Stomach (tissue), 9 donors: ENCODE data around the gene OBSCN. TPM values are rescaled to one million over a fixed set of nuclear protein-coding genes. Genes with fewer than 3 reads are reported as not detected.

Experiments
- DNase-seq, 2 donors: peaks; one replicate each; pipeline versions ENCODE4 v3.0.0 to v3.0.0-alpha.2; 2013 to 2019
- H3K27ac ChIP-seq, 5 donors: fragments of 200-600 bp in 4 of 5; sonication (generic) in 4 of 5; one replicate each; pipeline ENCODE4 v1.5.1; 2013 to 2019; ENCODE audit warnings: mild to moderate bottlenecking in 1 of 5, moderate library complexity in 1 of 5
- H3K27me3 ChIP-seq, 3 donors: fragments of 200-600 bp; sonication (generic); one replicate each; pipeline ENCODE4 v1.5.1; 2017 to 2019; ENCODE audit warnings: mixed run types in 1 of 3
- H3K36me3 ChIP-seq, 4 donors: fragments of 200-600 bp; sonication (generic); 1 replicate in 3 of 4; 2 replicates in 1 of 4; pipeline ENCODE4 v1.5.1; 2016 to 2019
- H3K4me1 ChIP-seq, 4 donors: fragments of 200-600 bp; sonication (generic); one replicate each; pipeline ENCODE4 v1.5.1; 2016 to 2019
- H3K4me3 ChIP-seq, 4 donors: fragments of 200-600 bp; sonication (generic) in 3 of 4; one replicate each; pipeline ENCODE4 v1.5.1; 2016 to 2019; ENCODE audit warnings: mild to moderate bottlenecking in 1 of 4
- H3K9me3 ChIP-seq, 4 donors: fragments of 200-600 bp; sonication (generic); one replicate each; pipeline ENCODE4 v1.5.1; 2016 to 2019
- CTCF ChIP-seq, 7 experiments: fragments of 450-650 bp in 4 of 7; fragments of 200-600 bp in 3 of 7; sonication (generic) in 3 of 7; IDR thresholded peaks; one replicate each; pipeline ENCODE4 v1.5.1; 2016 to 2019; ENCODE audit warnings: antibody characterized with exemption in 7 of 7, control low read depth in 2 of 7, mild to moderate bottlenecking in 1 of 7
- EP300 ChIP-seq: sonication (generic); formaldehyde crosslinking; IDR thresholded peaks from one replicate; pipeline ENCODE4 v1.6.1; 2017; ENCODE audit warnings: antibody characterized with exemption
- POLR2A ChIP-seq, 4 donors: fragments of 450-650 bp; IDR thresholded peaks; one replicate each; pipeline ENCODE4 v1.6.1; 2016; ENCODE audit warnings: antibody characterized with exemption in 4 of 4, control low read depth in 2 of 4, mild to moderate bottlenecking in 1 of 4, moderate library complexity in 1 of 4
- POLR2AphosphoS5 ChIP-seq, 3 donors: sonication (generic); formaldehyde crosslinking; IDR thresholded peaks; one replicate each; pipeline ENCODE4 v1.6.1; 2016; ENCODE audit warnings: antibody characterized with exemption in 3 of 3
- WGBS, 5 donors: extraction: QIAGEN DNeasy Blood & Tissue Kit in 3 of 5; methylation state at CpG; one replicate each; pipeline versions ENCODE4 v1.1.5 to v1.1.7; 2013 to 2018; 5-methylcytosine and 5-hydroxymethylcytosine counted together
- intact Hi-C: fragments of 100-400 bp; cut with DNase I; formaldehyde crosslinking; loops from one replicate; pipeline ENCODE4 v1.15.1; 2023; ENCODE audit warnings: low total_unique reads
- polyA plus RNA-seq, 3 donors: library from polyadenylated mRNA; stranded (reverse); fragments of 200-250 nt; gene quantifications; one replicate each; pipeline ENCODE4 v1.2.3, GENCODE V29; 2013
- total RNA-seq, 5 donors: library from RNA; depleted of rRNA; stranded (reverse); fragments of >200 nt; gene quantifications; one replicate each; pipeline versions ENCODE4 v1.1.0 to v1.2.3, GENCODE V29; 2014 to 2016
- donor health status: healthy with polysubstance abuse.
- donor health status: Bipolar disorder and iron deficiency.
- donor health status: healthy.

OBSCN gene
- total and polyA plus RNA-seq, 8 donors: 7.2 to 111 (median 24.7) TPM

GRCh38 chr1:228283043-228283371 lies 75.2 kb downstream of the OBSCN start:
- Histone ChIP-seq H3K4me3 (no peak overlapping the region), H3K4me1 (no peaks in the 10 kb centered on the region), H3K36me3 (peaks cover 0 to 86% (median 49%) of the 10 kb centered on the region in 4 donors), H3K27me3 (no peaks in the 10 kb centered on the region), H3K9me3 (no peaks in the 10 kb centered on the region), H3K27ac (no peak overlapping the region)
- DNase-seq: no peak
- no peak for TF ChIP-seq EP300
- no peak for TF ChIP-seq POLR2AphosphoS5 (IDR thresholded peaks at IDR 0.05)
- no peak for TF ChIP-seq CTCF (IDR thresholded peaks at IDR 0.05)
- TF ChIP-seq POLR2A (IDR thresholded peaks at IDR 0.05): no peak
- 58 to 95% (median 92%) methylated on average over 2 to 22 of the region's 22 CpGs for WGBS, 5 donors
- intact Hi-C loops: no loop called here

- WGBS, 5 donors: 86 to 95% (median 93%) methylated on average over 12 to 20 of the region's 20 CpGs
- Histone ChIP-seq H3K27ac (no peak overlapping the region), H3K4me1 (no peaks in the 10 kb centered on the region), H3K4me3 (no peak overlapping the region), H3K27me3 (no peaks in the 10 kb centered on the region), H3K36me3 (peaks cover 0 to 88% (median 50%) of the 10 kb centered on the region in 4 donors), H3K9me3 (no peaks in the 10 kb centered on the region)
- intact Hi-C loops: no loop called here
- no peak for DNase-seq
- TF ChIP-seq CTCF (IDR thresholded peaks at IDR 0.05) (no peak), POLR2AphosphoS5 (IDR thresholded peaks at IDR 0.05) (no peak), POLR2A (IDR thresholded peaks at IDR 0.05) (no peak), EP300 (no peak)
These were observed 75.8 kb downstream of the OBSCN start for GRCh38 chr1:228283476-228284147.

GRCh38 chr1:228284148-228284495 lies 76.3 kb downstream of the OBSCN start:
- Histone ChIP-seq H3K27ac (no peak overlapping the region), H3K27me3 (no peaks in the 10 kb centered on the region), H3K9me3 (no peaks in the 10 kb centered on the region), H3K36me3 (peaks cover 0 to 87% (median 49%) of the 10 kb centered on the region in 4 donors), H3K4me1 (no peaks in the 10 kb centered on the region), H3K4me3 (no peak overlapping the region)
- intact Hi-C loops: no loop called here
- no peak for DNase-seq
- WGBS, 5 donors: 71 to 85% (median 81%) methylated on average over 3 of the region's 3 CpGs
- TF ChIP-seq POLR2AphosphoS5 (IDR thresholded peaks at IDR 0.05) (no peak), CTCF (IDR thresholded peaks at IDR 0.05) (no peak), EP300 (no peak), POLR2A (IDR thresholded peaks at IDR 0.05) (no peak)

GRCh38 chr1:228284521-228284920 lies 76.7 kb downstream of the OBSCN start:
- no peak for DNase-seq
- intact Hi-C loops: no loop called here
- H3K4me1 ChIP-seq: no peaks in the 10 kb centered on the region

More at GRCh38 chr1:228284521-228284920, 76.7 kb downstream of the OBSCN start:
- Histone ChIP-seq H3K4me3 (no peak overlapping the region), H3K27me3 (no peaks in the 10 kb centered on the region), H3K36me3 (peaks cover 0 to 83% (median 48%) of the 10 kb centered on the region in 4 donors), H3K27ac (no peak overlapping the region), H3K9me3 (no peaks in the 10 kb centered on the region)
- 81 to 87% (median 84%) methylated on average over 5 to 6 of the region's 6 CpGs for WGBS, 5 donors
- TF ChIP-seq POLR2A (IDR thresholded peaks at IDR 0.05) (no peak), CTCF (IDR thresholded peaks at IDR 0.05) (no peak), EP300 (no peak), POLR2AphosphoS5 (IDR thresholded peaks at IDR 0.05) (no peak)
